GM10248 (cell line): Measurements from ENCODE around the gene INPP5E.

ENCODE experiments used
- CTCF ChIA-PET: fragments of 300-600 bp; sonication (Branson Sonifier 250); formaldehyde crosslinking; extraction: SDS; loops from one replicate; lab custom pipeline; 2021; ENCODE audit warnings: antibody characterized with exemption; lab: Yijun Ruan, JAX
- POLR2A ChIA-PET: fragments of 350-650 bp; sonication (Branson Sonifier 250); formaldehyde crosslinking; extraction: SDS; loops from one replicate; lab custom pipeline; 2020; ENCODE audit warnings: antibody characterized with exemption; lab: Yijun Ruan, JAX
- DNase-seq: peaks from one replicate; pipeline ENCODE4 v3.0.0; 2012; ENCODE audit errors: extremely low spot score
- TF ChIP-seq, protein P1 (sequence below): IDR thresholded peaks from 2 replicates; pipeline ENCODE4 v1.5.1; 2012; ENCODE audit warnings: mild to moderate bottlenecking, low read depth; ENCODE audit errors: extremely low read depth, missing control alignments, control extremely low read depth

Gene INPP5E

DNA sequence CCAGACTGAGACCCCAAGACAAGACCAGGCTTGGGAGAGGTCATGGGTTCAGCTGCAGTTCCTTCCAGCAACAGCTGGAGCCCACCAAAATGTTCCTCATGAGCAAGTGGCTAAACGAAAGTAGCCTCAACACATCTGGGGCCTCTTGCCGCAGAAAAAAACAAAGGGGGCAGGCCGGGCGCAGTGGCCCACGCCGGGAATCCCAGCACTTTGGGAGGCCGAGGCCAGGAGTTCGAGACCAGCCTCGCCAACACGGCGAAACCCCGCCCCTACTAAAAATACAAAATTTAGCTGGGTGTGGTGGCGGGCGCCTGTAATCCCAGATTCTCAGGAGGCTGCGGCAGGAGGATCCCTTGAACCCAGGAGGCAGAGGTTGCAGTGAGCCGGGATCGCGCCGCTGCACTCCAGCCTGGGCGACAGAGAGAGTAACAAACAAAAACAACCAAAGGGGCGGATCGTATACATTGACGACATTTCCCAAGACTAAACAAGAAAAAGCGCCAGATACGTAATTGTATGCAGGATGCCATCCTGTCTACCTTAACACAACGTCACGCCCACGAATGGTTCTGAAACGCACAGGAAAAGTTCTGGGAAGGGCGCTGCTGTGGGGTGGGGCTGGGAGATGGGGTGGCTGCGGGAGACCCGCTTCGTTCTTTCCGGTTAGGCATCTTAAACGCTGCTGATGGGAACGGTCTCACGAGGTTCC, 1.7 kb downstream of the INPP5E start:
- DNase-seq: no peak
- TF ChIP-seq, protein P1, sequence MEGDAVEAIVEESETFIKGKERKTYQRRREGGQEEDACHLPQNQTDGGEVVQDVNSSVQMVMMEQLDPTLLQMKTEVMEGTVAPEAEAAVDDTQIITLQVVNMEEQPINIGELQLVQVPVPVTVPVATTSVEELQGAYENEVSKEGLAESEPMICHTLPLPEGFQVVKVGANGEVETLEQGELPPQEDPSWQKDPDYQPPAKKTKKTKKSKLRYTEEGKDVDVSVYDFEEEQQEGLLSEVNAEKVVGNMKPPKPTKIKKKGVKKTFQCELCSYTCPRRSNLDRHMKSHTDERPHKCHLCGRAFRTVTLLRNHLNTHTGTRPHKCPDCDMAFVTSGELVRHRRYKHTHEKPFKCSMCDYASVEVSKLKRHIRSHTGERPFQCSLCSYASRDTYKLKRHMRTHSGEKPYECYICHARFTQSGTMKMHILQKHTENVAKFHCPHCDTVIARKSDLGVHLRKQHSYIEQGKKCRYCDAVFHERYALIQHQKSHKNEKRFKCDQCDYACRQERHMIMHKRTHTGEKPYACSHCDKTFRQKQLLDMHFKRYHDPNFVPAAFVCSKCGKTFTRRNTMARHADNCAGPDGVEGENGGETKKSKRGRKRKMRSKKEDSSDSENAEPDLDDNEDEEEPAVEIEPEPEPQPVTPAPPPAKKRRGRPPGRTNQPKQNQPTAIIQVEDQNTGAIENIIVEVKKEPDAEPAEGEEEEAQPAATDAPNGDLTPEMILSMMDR: no peak
- POLR2A ChIA-PET: no interaction called here
- CTCF ChIA-PET: interaction anchor here (1.4 kb wide), 1 partner anchor 13 kb away, joined by 6 read pairs; no protein-coding TSS in a partner anchor

DNA sequence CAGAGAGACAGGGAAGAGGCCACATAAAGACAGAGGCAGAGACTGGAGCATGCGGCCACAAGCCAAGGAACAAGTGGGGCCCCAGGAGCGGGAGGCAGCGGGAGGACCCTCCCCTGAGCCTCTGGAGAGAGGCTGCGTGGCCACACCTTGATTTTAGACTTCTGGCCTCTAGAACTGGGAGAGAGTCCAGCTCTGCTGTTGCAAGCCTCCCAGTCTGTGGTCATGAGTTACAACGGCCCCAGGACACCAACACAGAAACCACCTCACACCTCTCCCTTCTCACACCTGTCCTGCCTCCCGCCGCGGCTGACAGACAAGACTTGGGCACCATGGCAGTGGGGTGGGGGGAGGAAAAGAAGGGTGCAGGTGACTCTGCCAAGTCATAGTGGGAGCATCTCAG, 2.2 kb downstream of the INPP5E start:
- ChIA-PET POLR2A (no interaction called here), CTCF (no interaction called here)
- TF ChIP-seq, protein P1: no peak
- DNase-seq: no peak

DNA sequence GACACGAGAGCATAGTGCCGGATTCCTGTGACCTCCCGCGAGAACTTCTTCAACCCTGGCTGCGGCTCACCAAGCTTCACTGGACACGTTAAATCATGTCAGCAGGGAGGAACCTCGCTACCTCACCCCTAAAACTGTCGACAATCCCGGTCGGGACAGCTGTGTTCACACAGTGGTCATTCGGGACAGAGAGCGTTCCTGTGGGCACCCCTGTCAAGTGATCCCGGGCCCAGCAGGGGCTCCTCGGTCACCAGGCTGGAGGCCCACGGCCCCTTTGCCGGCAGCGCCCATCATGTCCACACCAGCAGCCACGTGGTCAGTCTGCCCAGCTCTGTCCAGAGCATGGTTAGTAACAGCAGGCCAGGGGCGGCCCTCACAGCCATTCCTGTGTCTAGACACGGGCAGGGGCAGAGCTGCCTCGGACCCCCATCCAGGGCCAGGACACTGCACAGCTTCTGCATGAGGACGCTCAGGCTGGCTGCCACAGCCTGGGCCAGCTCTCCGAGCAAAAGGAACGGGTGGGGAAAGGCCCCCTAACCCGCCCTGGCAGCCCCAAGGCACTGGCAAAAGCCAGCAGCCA, 3.5 kb downstream of the INPP5E start:
- DNase-seq: no peak
- ChIA-PET CTCF (interaction anchor here (0.7 to 2.8 kb wide), 3 partner anchors 9 to 49 kb away, joined by 3 to 10 read pairs (median 4); no protein-coding TSS in a partner anchor), POLR2A (no interaction called here)
- TF ChIP-seq, protein P1: no peak

DNA sequence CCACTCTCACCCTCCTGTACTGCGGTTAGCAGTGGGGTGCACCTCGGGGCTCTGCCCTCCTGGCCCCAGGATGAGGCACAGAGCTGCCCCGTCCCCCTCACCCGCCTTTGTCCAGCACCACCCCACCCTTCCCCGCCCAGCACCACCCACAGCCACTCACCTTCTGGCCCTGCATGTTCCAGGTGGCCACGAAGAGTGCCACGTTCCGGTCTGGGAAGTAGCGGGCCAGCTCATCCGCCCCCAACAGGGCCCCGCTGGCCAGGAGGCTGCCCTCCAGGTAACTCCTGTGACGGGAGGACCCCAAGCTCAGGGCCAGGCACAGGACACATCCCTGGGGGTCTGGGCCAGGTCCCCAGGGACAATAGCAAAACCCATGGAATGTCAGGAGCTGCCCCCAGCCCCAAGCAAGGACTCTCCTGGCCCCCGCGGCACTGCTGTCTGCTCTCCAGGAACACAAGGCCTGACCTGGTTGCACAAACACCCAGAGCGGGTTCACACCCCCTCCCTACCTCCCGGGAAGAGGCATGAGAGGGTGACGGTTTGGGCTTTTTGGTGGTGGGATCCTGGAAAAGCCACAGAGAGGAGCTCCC, 5.0 kb downstream of the INPP5E start:
- no peak for DNase-seq
- ChIA-PET CTCF (interaction anchor here (0.7 to 2.8 kb wide), 3 partner anchors 9 to 25 kb away, joined by 3 to 10 read pairs (median 4); no protein-coding TSS in a partner anchor), POLR2A (no interaction called here)
- TF ChIP-seq, protein P1: no peak

DNA sequence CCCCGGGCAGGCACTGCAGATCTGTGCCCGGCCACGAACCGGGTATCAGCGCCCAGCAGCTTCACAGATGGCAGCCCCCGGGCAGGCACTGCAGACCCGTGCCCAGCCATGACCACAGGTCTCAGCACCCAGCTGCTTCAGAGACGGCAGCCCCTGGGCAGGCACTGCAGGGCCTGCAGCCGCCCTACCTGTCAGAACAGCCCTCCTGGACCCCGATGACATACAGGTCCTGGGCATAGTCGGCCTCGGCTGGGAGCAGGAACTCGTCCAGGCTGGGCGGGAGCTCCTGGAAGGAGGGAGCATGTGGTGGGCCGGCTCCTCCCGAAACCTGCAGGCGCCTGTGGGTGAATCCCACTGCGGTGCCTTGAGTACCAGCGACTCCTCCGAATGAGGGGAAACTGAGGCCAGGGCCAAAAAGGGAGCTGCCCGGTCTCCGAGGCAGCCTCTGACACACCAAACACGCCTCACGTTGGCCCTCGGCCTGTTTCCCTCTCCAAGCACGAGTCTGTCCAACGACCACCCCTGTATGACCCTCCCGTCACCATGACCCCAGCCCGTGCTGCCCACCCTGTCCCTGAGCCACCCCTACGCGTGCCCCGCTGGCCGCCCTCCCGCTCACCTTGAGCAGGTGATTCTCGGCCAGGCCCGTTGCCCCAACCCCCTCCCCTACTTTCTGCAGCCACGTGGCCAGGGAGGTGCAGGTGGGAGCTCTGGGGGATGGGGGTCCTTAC, 5.6 kb downstream of the INPP5E start:
- TF ChIP-seq, protein P1: no peak
- ChIA-PET POLR2A (no interaction called here), CTCF (interaction anchor here (1.2 to 2.8 kb wide), 2 partner anchors 9 to 24 kb away, joined by 3 to 10 read pairs; no protein-coding TSS in a partner anchor)
- no peak for DNase-seq
